ENCODE results near the gene ALG2. TPM values are rescaled to one million over a fixed set of nuclear protein-coding genes. Genes with fewer than 3 reads are reported as not detected.
A peak's percentile ranks its signal among the peaks of the same experiment; 100 is the strongest.

Gene ALG2
- total and polyA plus RNA-seq, 9 of the 15 experiments (the other 6 are each of a cell fraction or from before 2014, with no cell fraction given): 4.9 to 41.9 (median 20.2) TPM

DNA sequence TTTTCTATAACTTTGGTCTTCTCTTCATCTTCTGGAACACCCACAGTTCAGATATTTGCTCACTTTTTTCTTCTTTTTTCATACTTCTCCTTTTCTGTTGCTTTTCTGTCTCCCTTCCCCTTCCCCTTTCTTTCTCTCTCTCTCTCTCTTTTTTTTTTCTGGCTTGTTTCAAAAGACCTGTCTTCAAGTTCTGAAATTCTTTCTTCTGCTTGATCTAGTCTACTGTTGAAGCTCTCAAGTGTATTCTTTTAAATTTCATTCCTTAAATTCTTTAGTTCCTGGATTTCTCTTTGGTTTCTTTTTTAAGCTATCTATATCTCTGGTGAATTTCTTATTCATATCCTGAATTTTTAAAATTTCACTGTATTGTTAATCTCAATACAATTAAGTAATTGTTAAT lies 11.2 kb downstream of the ALG2 start:
- Histone ChIP-seq H3K79me2 (ENCODE audit: control insufficient read depth, insufficient read depth, low read length) (no peaks in the 10 kb centered on the region), H3K9me1 (ENCODE audit: control insufficient read depth, insufficient read depth, low read length) (no peaks in the 10 kb centered on the region), H3K9ac (ENCODE audit: insufficient read depth in 1 of 2, low read depth in 2 of 2, low read length in 2 of 2) (no peak overlapping the region), H2AFZ (ENCODE audit: low read depth, low read length) (no peak overlapping the region), H3K4me1 (replicated peaks in 1 of 2; ENCODE audit: control insufficient read depth in 2 of 2, insufficient read depth in 2 of 2, low read length in 2 of 2) (no peaks in the 10 kb centered on the region), H3K36me3 (ENCODE audit: control insufficient read depth, insufficient read depth, low read length) (no peaks in the 10 kb centered on the region), H3K9me3 (replicated peaks; ENCODE audit: control insufficient read depth, insufficient read depth, low read depth, low read length) (peaks cover 3% of the 10 kb centered on the region), H3K27me3 (ENCODE audit: control insufficient read depth in 2 of 2, insufficient read depth in 2 of 2, low read length in 2 of 2) (peaks cover 3% of the 10 kb centered on the region in 2 experiments; a peak in 3 of 5 replicates), H3K4me2 (ENCODE audit: insufficient read depth, low read length) (no peak overlapping the region), H4K20me1 (replicated peaks; ENCODE audit: control insufficient read depth, insufficient read depth, low read length) (no peaks in the 10 kb centered on the region), H3K4me3 (no peak overlapping the region), H3K27ac (ENCODE audit: extremely low read depth, low read depth, low read length) (no peak overlapping the region)
- ChIA-PET POLR2A (interaction anchor here (1.1 to 4.2 kb wide), 2 partner anchors 11 to 600 kb away, joined by 4 to 25 read pairs; partner anchors contain the start of genes ALG2 and SEC61B), CTCF (ENCODE audit: low intra/inter-chr PET ratio) (no interaction called here)
- no peak for DNase-seq (ENCODE audit: extremely low read depth in 1 of 4, low spot score in 3 of 4)
- no TSS peak for BruUV-seq (replicated peaks)
- ATAC-seq: no peak
- in situ Hi-C loops (cut with MboI): no loop called here
- intact Hi-C loops (cut with micrococcal nuclease): no loop called here
- no peak for FAIRE-seq
- 0 out of 3 replicates have a peak, but pooled peaks of 1 of the 2 experiments have one; percentile 59 for TF ChIP-seq CBX3 (IDR thresholded peaks at IDR 0.05; ENCODE audit: borderline replicate concordance in 1 of 2, low read length in 2 of 2)
- peak; percentile 75; the same call in 1 of the 2 replicates for TF ChIP-seq TRIM28 (IDR thresholded peaks at IDR 0.05)
- TF ChIP-seq ZNF274 (IDR thresholded peaks at IDR 0.05; ENCODE audit: borderline replicate concordance, low read depth, low read length): no peak
- peak; percentile 33 to 38; a peak in 2 of 4 replicates for TF ChIP-seq TRIM24 (IDR thresholded peaks at IDR 0.05)
- TF ChIP-seq, protein P1, sequence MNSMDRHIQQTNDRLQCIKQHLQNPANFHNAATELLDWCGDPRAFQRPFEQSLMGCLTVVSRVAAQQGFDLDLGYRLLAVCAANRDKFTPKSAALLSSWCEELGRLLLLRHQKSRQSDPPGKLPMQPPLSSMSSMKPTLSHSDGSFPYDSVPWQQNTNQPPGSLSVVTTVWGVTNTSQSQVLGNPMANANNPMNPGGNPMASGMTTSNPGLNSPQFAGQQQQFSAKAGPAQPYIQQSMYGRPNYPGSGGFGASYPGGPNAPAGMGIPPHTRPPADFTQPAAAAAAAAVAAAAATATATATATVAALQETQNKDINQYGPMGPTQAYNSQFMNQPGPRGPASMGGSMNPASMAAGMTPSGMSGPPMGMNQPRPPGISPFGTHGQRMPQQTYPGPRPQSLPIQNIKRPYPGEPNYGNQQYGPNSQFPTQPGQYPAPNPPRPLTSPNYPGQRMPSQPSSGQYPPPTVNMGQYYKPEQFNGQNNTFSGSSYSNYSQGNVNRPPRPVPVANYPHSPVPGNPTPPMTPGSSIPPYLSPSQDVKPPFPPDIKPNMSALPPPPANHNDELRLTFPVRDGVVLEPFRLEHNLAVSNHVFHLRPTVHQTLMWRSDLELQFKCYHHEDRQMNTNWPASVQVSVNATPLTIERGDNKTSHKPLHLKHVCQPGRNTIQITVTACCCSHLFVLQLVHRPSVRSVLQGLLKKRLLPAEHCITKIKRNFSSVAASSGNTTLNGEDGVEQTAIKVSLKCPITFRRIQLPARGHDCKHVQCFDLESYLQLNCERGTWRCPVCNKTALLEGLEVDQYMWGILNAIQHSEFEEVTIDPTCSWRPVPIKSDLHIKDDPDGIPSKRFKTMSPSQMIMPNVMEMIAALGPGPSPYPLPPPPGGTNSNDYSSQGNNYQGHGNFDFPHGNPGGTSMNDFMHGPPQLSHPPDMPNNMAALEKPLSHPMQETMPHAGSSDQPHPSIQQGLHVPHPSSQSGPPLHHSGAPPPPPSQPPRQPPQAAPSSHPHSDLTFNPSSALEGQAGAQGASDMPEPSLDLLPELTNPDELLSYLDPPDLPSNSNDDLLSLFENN (IDR thresholded peaks at IDR 0.05; ENCODE audit: low read depth in 2 of 2, low read length in 2 of 2): no peak
- TF ChIP-seq PCBP2 (IDR thresholded peaks at IDR 0.05; ENCODE audit: low read depth, low read length, poor library complexity, severe bottlenecking): no peak
- TF ChIP-seq HOXB6 (CRISPR knock-in tag; IDR thresholded peaks at IDR 0.05; ENCODE audit: borderline replicate concordance): no peak
- TF ChIP-seq PTBP1 (IDR thresholded peaks at IDR 0.05; ENCODE audit: low read depth, low read length): no peak
- TF ChIP-seq ZBTB7A (IDR thresholded peaks at IDR 0.05; ENCODE audit: borderline replicate concordance, control insufficient read depth, low read depth, low read length): no peak
- TF ChIP-seq ZNF551 (CRISPR knock-in tag; IDR thresholded peaks at IDR 0.05): no peak
- TF ChIP-seq, protein P2, sequence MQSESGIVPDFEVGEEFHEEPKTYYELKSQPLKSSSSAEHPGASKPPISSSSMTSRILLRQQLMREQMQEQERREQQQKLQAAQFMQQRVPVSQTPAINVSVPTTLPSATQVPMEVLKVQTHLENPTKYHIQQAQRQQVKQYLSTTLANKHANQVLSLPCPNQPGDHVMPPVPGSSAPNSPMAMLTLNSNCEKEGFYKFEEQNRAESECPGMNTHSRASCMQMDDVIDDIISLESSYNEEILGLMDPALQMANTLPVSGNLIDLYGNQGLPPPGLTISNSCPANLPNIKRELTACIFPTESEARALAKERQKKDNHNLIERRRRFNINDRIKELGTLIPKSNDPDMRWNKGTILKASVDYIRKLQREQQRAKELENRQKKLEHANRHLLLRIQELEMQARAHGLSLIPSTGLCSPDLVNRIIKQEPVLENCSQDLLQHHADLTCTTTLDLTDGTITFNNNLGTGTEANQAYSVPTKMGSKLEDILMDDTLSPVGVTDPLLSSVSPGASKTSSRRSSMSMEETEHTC (IDR thresholded peaks at IDR 0.05): no peak
- no peak for TF ChIP-seq NFE2 (IDR thresholded peaks at IDR 0.05; ENCODE audit: low read depth)
- TF ChIP-seq, protein P3, sequence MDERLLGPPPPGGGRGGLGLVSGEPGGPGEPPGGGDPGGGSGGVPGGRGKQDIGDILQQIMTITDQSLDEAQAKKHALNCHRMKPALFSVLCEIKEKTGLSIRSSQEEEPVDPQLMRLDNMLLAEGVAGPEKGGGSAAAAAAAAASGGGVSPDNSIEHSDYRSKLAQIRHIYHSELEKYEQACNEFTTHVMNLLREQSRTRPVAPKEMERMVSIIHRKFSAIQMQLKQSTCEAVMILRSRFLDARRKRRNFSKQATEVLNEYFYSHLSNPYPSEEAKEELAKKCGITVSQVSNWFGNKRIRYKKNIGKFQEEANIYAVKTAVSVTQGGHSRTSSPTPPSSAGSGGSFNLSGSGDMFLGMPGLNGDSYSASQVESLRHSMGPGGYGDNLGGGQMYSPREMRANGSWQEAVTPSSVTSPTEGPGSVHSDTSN (CRISPR knock-in tag; IDR thresholded peaks at IDR 0.05; ENCODE audit: low read depth): no peak
- TF ChIP-seq, protein P3 (tag; conservative IDR thresholded peaks at IDR 0.05; ENCODE audit: low read depth): no peak
- no peak for TF ChIP-seq ELF2 (CRISPR knock-in tag; IDR thresholded peaks at IDR 0.05)
- TF ChIP-seq RUNX1 (IDR thresholded peaks at IDR 0.05; ENCODE audit: low read depth): no peak
